Fibroblast of skin of left quadriceps (primary cell): ENCODE measurements around the gene NPC1L1.

ENCODE experiments used
- DNase-seq, 2 experiments: peaks; one replicate each; pipeline ENCODE4 v3.0.0-alpha.2; 2013; ENCODE audit warnings: low read depth in 2 of 2

The NPC1L1 gene

GRCh38 chr7:44538093-44538797, 2.9 kb downstream of the NPC1L1 start:
- DNase-seq = no peak

GRCh38 chr7:44537442-44537841, 3.7 kb downstream of the NPC1L1 start:
- no peak for DNase-seq

- DNase-seq = no peak
These were observed 5.0 kb downstream of the NPC1L1 start for GRCh38 chr7:44536090-44536489.

- DNase-seq = no peak
These were observed 5.6 kb downstream of the NPC1L1 start for GRCh38 chr7:44535348-44536064.

DNA sequence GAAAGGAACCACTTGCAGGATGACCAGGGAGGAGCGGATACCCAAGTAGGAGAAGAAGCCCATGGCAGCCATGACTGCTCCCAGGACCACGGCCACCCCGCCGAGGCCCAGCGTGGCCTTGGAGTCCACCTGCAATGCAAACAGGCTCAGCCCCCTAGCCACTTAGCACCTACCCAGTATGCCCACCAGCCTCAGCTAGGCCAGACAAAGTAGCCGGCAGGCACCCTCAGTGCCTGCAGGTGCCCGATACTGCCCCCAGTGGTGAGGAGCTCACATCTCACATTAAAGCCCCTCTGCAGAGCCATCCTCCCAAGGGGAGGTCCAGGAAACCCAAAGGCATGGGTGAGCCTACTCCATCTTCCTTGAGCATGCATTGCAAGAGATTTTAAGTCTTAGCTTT, 6.6 kb downstream of the NPC1L1 start:
- DNase-seq = no peak

DNA sequence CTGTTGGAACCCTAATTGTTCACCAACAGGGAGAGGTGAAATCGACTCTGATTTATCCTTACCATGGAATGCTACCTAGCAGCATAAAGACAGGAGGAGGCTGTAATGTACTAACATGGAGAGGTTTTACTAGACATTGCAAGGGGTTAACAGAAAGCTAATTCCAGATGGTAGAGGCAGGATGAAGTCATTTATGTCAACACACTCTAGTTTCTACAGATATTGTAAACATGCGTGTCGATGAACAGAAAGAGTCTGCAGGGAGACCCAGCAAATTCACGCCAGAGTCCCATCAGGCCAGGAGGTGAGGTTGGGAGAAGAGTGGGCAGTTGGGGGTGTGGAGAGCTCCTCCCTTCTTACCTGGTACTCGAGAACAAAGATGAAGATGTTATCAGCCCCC, 7.0 kb downstream of the NPC1L1 start:
- DNase-seq = no peak

DNA sequence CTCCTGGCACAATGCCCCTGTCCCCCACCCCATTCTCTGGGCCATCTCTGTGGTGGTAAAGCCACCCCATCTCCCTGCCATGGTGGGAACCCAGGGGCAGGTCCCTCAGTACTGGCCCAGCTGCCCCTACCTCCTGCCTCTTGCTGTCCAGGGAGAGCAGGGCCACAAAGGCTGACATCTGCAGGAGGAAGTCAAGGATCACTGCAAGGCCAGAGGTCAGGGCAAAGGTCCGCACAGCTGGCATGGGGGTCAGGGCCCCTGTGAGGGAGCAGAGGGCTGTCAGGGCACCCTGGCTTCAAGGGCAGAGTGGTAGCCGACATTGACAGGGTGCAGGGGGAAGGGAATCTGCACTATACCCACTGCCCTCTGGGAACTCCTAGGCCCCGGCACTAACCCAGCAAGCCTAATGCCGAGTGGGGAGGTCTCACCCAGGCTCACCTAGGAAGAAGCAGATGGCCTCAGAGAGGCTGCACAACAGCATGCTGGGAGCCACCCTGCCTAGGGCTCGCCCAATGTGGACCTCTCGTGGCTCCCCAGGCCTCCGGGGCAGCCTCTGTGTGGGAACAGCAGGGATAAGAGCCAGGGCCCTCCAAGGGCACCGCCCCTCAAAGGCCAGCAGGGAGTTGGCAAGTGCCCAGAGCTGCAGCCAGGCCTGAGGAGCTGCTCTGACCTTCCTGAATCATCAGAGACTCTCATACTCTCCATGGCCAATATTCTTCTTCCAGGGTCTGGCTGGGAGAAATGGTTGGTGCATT, 7.7 kb downstream of the NPC1L1 start:
- DNase-seq = no peak

GRCh38 chr7:44531421-44532380, 9.4 kb downstream of the NPC1L1 start:
- no peak for DNase-seq

GRCh38 chr7:44530990-44531389, 10.1 kb downstream of the NPC1L1 start:
- DNase-seq = no peak

GRCh38 chr7:44524811-44525388, 16.2 kb downstream of the NPC1L1 start:
- DNase-seq = no peak

- no peak for DNase-seq
These were observed 18.8 kb downstream of the NPC1L1 start for GRCh38 chr7:44522315-44522714.

GRCh38 chr7:44521347-44522095, 19.6 kb downstream of the NPC1L1 start:
- DNase-seq = no peak

GRCh38 chr7:44520574-44520973, 20.6 kb downstream of the NPC1L1 start:
- no peak for DNase-seq

- DNase-seq = no peak
These were observed 21.6 kb downstream of the NPC1L1 start for GRCh38 chr7:44519546-44519945.

GRCh38 chr7:44518761-44519160, 22.4 kb downstream of the NPC1L1 start:
- DNase-seq = no peak

DNA sequence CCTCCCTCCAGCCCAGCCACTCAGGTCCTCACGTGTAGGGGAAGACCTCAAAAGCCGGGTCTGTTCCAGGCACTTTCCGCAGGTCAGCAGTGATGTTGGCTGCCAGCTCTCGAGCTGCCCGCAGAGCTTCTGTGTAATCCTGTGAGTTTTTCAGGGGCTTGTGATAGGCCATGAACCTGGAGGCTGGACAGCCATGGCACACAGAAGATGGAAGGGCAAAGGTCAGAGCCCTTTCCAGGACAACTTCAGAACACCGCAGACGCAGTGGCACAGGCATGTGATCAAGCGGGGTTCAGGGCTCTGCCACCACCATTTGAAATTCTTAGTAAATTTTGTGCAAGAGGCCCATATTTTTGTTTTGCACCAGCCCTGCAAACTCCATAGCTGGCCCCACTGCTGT, 24.0 kb downstream of the NPC1L1 start:
- DNase-seq = no peak

GRCh38 chr7:44515590-44516268, 25.4 kb downstream of the NPC1L1 start:
- no peak for DNase-seq

DNA sequence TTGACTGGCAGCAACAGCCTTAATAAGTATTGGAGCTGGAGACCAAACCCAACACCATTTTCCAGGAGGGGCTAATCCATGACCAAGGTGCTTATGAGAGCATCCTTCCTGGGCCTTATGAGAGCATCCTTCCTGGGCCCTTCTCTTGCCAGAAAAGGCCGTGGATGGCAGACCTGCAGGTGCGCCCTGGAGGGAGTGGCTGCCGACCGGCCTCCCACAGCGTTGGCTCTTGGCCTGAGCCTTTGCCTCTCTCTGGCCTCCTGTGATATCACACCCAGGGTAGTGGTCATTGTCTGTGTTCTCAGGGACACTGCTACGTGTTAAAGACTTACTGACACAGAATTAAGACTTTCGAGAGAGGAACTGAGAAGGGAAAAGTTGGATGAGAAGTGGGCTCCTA, 28.4 kb downstream of the NPC1L1 start:
- DNase-seq = no peak

DNA sequence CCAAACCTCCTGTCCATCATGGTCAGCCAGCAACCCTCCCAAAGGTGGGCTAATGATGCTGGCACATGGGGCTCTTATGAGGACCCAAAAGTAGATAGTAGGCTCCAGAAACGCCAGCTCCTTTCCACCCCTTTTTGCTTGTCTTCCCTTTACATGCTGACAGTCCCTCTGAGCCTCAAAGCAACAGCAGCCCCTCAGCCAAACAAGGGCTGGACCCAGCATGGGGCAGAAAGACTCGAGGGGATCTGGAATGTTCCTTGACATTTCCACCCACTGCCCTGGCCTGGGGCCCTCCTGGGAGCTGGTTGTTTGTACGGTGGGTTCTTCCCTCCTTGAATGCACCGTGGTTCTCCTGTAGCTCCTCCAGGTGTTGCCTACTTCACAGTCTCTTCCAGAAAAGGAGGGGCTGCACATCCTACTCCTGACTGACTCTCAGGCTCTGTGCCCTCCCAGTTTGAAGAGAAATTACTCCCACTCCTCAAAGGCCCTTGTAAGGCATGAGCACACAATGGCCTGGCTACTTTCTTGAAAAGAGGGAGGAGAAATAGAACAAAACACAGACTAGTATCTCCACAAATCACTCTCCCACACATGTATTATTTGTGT, 29.2 kb downstream of the NPC1L1 start:
- DNase-seq = no peak

- no peak for DNase-seq
These were observed 29.9 kb downstream of the NPC1L1 start for GRCh38 chr7:44511236-44511635.
